NCI-H524 (cell line): ENCODE measurements around the gene MUS81.
"Not testable (repeated sequence)": the region's sequence is repeated elsewhere in the genome, so short reads cannot be mapped to it uniquely, and the experiment has no call there.

Experiments
- DNase-seq, 2 experiments: peaks; one replicate each; lab custom pipeline; 2025; lab: John Stamatoyannopoulos, UW

The MUS81 gene

GRCh38 chr11:65860278-65861164 is at the start of gene MUS81:
Gene MUS81 (plus strand): TSS chr11:65860433. CDS start chr11:65860754, 321 bp downstream.
- DNase-seq: peak; percentile 94 to 95

GRCh38 chr11:65811764-65812475 is 48.3 kb upstream of the MUS81 start:
- peak in 1 of 2 experiments; percentile 68 for DNase-seq

- DNase-seq: no peak
Observed at GRCh38 chr11:65814131-65814985, 45.9 kb upstream of the MUS81 start.

GRCh38 chr11:65814986-65815565 is 45.2 kb upstream of the MUS81 start:
- no peak for DNase-seq

- no peak for DNase-seq
Observed at GRCh38 chr11:65816696-65817095, 43.5 kb upstream of the MUS81 start.

- no peak for DNase-seq
Observed at GRCh38 chr11:65817312-65817834, 42.9 kb upstream of the MUS81 start.

GRCh38 chr11:65817835-65818680 is 42.2 kb upstream of the MUS81 start:
- peak; percentile 58 to 73 for DNase-seq

GRCh38 chr11:65821107-65821506 is 39.1 kb upstream of the MUS81 start:
- DNase-seq: no peak

- DNase-seq: no peak
Observed at GRCh38 chr11:65822776-65823528, 37.3 kb upstream of the MUS81 start.

GRCh38 chr11:65826984-65827735 is 33.1 kb upstream of the MUS81 start:
- DNase-seq: no peak

- DNase-seq: no peak
Observed at GRCh38 chr11:65829459-65829858, 30.8 kb upstream of the MUS81 start.

GRCh38 chr11:65832231-65832630 is 28.0 kb upstream of the MUS81 start:
- not testable (repeated sequence) for DNase-seq

- peak; percentile 87 to 93 for DNase-seq
Observed at GRCh38 chr11:65833297-65834030, 26.8 kb upstream of the MUS81 start, which contains the start of gene SNX32. Gene SNX32 (plus strand): TSS chr11:65833963. CDS start chr11:65834066, 103 bp downstream.

- no peak for DNase-seq
Observed at GRCh38 chr11:65834202-65834601, 26.0 kb upstream of the MUS81 start.

GRCh38 chr11:65842144-65842543 is 18.1 kb upstream of the MUS81 start:
- no peak for DNase-seq

- no peak for DNase-seq
Observed at GRCh38 chr11:65843811-65844210, 16.4 kb upstream of the MUS81 start.

GRCh38 chr11:65844231-65844872 is 15.9 kb upstream of the MUS81 start:
- no peak for DNase-seq

GRCh38 chr11:65847746-65848145 is 12.5 kb upstream of the MUS81 start:
- no peak for DNase-seq
